ENCODE measurements around the gene CCDC87.
"Not testable (repeated sequence)": the region's sequence is repeated elsewhere in the genome, so short reads cannot be mapped to it uniquely, and the experiment has no call there.

Gene CCDC87

GRCh38 chr11:66592457-66593302 lies at the start of gene CCDC87, which contains the start of gene CCS:
Gene CCDC87 (minus strand): TSS chr11:66593063. CDS start chr11:66593015, 48 bp downstream.
Gene CCS (plus strand): TSS chr11:66593185. CDS start chr11:66593262, 77 bp downstream.
- peak; percentile 100 for DNase-seq

DNA sequence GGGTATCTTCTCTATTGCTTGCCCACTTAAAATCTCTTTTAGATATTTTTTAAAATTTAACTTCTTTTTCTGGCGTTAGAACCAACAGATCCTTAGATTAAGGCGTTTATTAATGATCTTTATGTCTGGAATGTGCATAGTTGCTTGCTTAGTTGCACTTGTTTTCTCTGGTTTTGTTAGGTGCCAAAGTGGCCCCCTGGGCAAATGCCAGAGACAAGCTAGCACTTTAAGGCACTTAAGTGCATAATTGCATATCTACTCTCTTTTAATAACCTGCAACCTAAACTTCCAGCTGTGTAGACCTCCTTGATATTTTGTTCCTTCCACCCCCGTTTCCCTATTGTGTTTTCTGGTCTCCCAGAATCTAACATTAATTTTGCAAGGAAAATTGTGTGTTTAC lies 49.0 kb upstream of the CCDC87 start:
- DNase-seq, result no peak

GRCh38 chr11:66639814-66640340 lies 47.0 kb upstream of the CCDC87 start:
- DNase-seq, result not testable (repeated sequence)

DNA sequence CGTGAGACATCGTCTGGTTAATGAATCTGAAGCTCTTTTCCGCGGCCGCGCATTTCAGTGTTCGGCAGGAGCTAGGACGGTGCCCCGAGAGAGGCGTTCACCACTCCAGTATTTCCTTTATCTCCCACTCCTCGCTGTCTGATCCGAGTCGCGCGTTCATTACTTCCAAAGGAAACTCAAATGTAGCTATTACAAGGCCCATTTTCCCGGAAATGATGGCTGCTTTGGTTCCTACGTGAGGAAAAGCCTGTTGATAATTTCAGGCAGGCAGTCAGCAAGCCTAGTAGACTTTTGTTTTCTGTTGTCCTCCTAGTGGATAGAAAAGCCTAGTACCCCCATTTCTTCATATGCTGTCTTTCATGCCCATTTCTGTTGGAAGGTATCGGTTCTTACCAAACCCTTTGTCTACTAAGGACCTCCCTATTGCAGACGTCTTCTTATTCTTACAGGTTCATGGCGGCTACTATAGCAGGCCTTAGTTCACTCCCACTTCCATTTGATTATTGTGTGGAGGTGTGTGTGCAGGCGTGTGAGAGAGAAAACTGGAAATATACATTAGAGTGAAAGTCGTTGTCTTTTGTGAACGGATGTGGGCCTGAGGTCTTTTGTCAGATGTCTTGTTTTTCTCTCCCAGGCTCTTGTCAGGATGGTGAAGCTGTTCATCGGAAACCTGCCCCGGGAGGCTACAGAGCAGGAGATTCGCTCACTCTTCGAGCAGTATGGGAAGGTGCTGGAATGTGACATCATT lies 46.4 kb upstream of the CCDC87 start:
- DNase-seq, result peak; percentile 31

- peak; percentile 95 for DNase-seq
These were observed 45.6 kb upstream of the CCDC87 start, which contains the start of gene RBM4 for GRCh38 chr11:66638177-66639065. Gene RBM4 (plus strand): TSS chr11:66638703. CDS start chr11:66639712, 1,009 bp downstream.

DNA sequence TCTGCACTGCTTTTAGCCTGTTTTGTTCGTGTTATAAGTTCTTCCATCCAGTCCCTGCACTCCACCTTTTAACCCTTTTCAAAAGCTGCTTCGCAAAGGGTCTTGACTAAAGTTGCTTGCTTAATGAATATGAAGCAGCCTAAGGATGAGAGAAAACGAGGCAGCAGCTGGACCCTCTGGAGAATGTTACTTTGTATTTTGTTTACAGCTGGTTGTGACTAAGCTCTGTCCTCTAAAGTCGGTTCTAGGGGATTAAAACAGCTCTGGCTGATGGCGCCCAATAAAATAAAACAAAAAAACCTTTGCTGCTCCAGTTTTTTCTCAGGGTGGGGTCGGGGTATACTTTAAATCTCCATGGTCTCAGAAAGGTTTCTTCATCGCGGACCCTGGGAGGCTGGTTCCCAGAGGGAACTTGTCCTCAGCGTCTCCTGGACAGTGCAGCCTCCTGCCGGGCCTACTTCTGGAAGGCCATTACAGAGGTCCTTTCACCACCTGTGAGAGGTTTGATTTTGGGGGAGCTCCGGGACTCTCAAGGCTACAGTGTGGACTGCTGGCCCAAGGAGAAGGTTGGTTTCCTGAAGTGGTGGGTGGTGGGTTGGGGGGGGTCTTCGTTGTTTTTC lies 44.8 kb upstream of the CCDC87 start:
- DNase-seq, result no peak

DNA sequence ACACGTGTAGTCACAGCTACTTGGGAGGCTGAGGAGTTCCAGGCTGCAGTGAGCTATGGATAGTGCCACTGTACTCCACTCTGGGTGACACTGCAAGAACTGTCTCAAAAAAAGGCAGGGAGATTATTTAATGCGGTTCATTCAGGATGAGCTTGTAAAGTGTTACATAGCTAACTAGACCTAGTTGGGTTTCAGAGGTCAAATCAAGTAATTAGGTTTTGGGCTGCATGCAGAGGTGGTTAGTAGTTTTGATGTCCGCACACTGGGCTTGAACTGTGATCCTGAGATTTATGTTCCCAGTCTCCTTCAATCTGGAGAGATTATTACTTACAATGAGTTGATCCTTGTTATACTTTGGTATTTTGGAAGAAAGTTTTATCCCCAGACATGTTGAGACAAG lies 43.5 kb upstream of the CCDC87 start:
- no peak for DNase-seq

GRCh38 chr11:66632952-66633351 lies 40.1 kb upstream of the CCDC87 start:
- no peak for DNase-seq

DNA sequence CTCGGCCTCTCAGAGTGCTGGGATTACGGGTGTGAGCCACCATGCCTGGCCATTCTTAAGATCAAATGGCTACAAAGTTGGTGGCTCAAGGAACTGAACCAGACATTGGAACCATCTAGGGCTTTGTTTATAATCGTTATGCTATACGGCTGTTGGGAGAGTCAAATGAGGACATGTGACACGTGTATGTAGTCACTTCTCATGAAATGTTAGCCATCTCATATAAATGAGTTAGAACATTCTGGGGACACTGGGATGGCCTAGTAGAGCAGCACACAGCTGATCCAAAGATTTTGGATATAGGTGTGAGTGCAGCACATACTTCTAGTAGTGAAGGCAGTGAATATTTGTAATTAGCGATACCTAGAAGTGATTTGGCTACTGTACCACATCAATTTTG lies 39.0 kb upstream of the CCDC87 start:
- no peak for DNase-seq

- DNase-seq, result no peak
These were observed 36.5 kb upstream of the CCDC87 start for GRCh38 chr11:66629356-66629755.

DNA sequence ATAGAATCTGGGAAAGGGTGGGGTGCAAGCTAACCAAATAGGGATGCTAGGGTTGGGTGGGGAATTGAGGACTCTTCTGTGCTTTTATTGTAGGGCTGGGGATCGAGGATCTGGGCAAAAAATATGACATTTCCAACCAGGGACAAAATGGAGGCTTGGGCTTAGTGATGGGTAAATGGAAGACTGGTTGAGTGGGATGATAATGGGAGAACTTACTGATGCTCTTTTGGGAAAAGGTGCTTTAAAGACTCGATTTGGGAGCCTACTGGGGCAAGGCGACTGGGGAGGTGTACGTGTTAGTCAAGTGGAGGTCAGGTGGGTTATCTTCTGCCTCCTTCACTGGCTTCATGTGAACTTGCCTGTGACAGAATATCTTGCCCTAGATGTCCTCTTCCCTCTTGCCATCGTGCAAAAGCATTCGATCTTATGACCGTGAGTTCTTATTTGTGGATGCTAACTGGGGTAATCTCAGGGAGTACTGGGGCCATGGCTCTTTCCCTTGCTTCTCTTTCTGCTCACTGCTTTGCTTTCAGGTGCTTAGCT lies 35.3 kb upstream of the CCDC87 start:
- no peak for DNase-seq

GRCh38 chr11:66626926-66627325 lies 34.1 kb upstream of the CCDC87 start:
- no peak for DNase-seq

DNA sequence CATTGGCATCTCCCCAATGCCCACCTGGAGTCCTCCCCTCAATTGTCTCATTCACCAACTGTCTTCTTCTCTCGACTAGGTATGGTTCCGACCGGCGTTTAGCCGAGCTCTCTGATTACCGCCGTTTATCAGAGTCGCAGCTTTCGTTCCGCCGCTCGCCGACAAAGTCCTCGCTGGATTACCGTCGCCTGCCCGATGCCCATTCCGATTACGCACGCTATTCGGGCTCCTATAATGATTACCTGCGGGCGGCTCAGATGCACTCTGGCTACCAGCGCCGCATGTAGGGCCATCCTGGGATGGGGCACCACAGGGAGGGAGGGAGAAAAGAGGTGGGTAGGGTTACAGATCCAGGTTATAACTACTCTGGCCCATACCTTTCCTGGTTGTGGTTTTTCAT lies 33.5 kb upstream of the CCDC87 start:
- no peak for DNase-seq

DNA sequence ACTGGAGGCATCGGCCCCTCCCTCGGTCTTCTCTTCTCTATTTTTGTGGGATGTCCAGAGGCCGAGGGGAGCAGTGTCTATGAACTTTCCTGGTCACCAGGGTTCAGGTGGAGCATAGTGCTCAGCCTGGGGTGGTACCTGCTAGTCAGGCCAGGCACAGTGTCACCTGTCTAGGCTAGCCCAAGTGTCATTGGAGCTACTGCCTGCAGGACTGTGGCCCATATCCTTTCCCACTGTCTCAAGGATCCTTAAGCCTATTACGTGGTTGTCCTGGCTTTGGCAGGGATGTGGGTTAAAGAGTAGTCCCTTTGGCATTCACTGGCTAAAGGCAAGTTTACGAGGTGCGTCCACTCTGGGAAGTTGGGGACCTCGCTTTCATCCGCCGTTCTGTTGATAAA lies 32.9 kb upstream of the CCDC87 start:
- no peak for DNase-seq

- DNase-seq, result no peak
These were observed 32.3 kb upstream of the CCDC87 start for GRCh38 chr11:66625041-66625751.

GRCh38 chr11:66624450-66624849 lies 31.6 kb upstream of the CCDC87 start:
- DNase-seq, result no peak

GRCh38 chr11:66619080-66619554 lies 26.3 kb upstream of the CCDC87 start:
- DNase-seq, result peak; percentile 17

DNA sequence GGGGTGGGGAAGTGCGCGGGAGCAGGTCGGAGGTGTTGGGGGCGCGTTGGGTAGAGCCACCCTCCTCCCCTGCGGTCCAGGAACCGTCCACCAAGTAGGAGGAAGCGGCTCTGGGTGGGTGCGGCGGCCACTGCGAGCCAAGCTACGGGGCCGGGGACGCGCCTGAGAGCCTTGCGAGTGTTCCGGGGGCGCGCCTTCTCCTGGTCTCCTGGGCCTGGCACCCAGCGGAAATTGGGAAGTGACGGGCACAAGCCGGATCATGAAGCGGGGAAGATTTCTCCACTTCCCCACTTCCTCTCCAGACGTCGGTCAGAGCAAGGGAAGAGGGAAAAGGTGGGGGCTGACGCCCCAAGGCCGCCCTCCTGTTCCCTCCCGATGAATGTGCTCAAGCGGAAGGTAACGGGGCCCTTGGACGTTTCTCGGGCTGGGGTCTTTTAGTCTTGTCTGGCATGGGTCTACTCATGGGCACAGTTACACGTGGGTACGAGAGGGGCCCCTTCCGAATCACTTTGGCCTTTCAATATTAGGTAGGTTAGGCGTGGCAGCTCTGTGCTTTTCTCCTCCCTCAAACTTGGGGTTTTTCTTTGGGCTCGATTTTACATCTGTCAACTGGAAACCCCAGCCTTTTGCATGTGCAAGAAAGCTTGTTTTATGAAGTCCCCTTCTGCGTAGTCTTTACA lies 24.4 kb upstream of the CCDC87 start:
- no peak for DNase-seq

GRCh38 chr11:66616379-66617154 lies 23.7 kb upstream of the CCDC87 start, which contains the start of gene RBM14:
Gene RBM14 (plus strand): TSS chr11:66616630. CDS start chr11:66616721, 91 bp downstream.
- DNase-seq, result peak; percentile 98
